ENCODE results near the gene AP3S2.
A peak's percentile ranks its signal among the peaks of the same experiment; 100 is the strongest.
"Not testable (repeated sequence)": the region's sequence is repeated elsewhere in the genome, so short reads cannot be mapped to it uniquely, and the experiment has no call there.

AP3S2 gene

GRCh38 chr15:89893696-89894447 lies at the start of gene AP3S2:
AP3S2 (minus strand) TSS chr15:89893994; CDS start chr15:89893949, 45 bp downstream.
- peak; percentile 39 to 93 (median 85) for DNase-seq

- no peak for DNase-seq
These were observed 46.1 kb upstream of the AP3S2 start for GRCh38 chr15:89939910-89940309.

GRCh38 chr15:89939377-89939776 lies 45.6 kb upstream of the AP3S2 start:
- DNase-seq: not testable (repeated sequence)

- no peak for DNase-seq
These were observed 43.9 kb upstream of the AP3S2 start for GRCh38 chr15:89937365-89938350.

GRCh38 chr15:89936786-89937265 lies 43.0 kb upstream of the AP3S2 start:
- DNase-seq: no peak

- DNase-seq: no peak
These were observed 42.4 kb upstream of the AP3S2 start for GRCh38 chr15:89936051-89936785.

GRCh38 chr15:89932880-89933279 lies 39.1 kb upstream of the AP3S2 start:
- DNase-seq: no peak

- DNase-seq: no peak
These were observed 34.6 kb upstream of the AP3S2 start for GRCh38 chr15:89928421-89928820.

- DNase-seq: no peak
These were observed 32.4 kb upstream of the AP3S2 start for GRCh38 chr15:89926158-89926557.

GRCh38 chr15:89917442-89918101 lies 23.8 kb upstream of the AP3S2 start:
- no peak for DNase-seq

GRCh38 chr15:89916660-89917059 lies 22.9 kb upstream of the AP3S2 start:
- no peak for DNase-seq

- peak in 39 of 56 donors; percentile 6 to 65 (median 23) for DNase-seq
These were observed 19.0 kb upstream of the AP3S2 start, which contains the start of gene ARPIN for GRCh38 chr15:89912674-89913396. ARPIN (minus strand) TSS chr15:89912952; CDS start chr15:89912835, 117 bp downstream.

GRCh38 chr15:89912145-89912673 lies 18.4 kb upstream of the AP3S2 start:
- peak in 22 of 56 donors; percentile 5 to 53 (median 28) for DNase-seq

GRCh38 chr15:89910891-89911626 lies 17.3 kb upstream of the AP3S2 start:
- peak in 1 of 56 donors; percentile 3 for DNase-seq

GRCh38 chr15:89909611-89910010 lies 15.8 kb upstream of the AP3S2 start:
- no peak for DNase-seq

GRCh38 chr15:89908226-89908625 lies 14.4 kb upstream of the AP3S2 start:
- no peak for DNase-seq

GRCh38 chr15:89907289-89907688 lies 13.5 kb upstream of the AP3S2 start:
- no peak for DNase-seq

GRCh38 chr15:89905846-89906378 lies 12.1 kb upstream of the AP3S2 start:
- DNase-seq: no peak

GRCh38 chr15:89904519-89904918 lies 10.7 kb upstream of the AP3S2 start:
- DNase-seq: no peak
